Bronchial epithelial cell (primary cell): ENCODE results near the gene MEIS1. TPM values are rescaled to one million over a fixed set of nuclear protein-coding genes. Genes with fewer than 3 reads are reported as not detected.

Experiments
- DNase-seq: peaks from one replicate; pipeline ENCODE4 v3.0.0-alpha.2; 2010; ENCODE audit warnings: low read depth
- FAIRE-seq: peaks from 2 replicates; lab custom pipeline; 2011; peaks lifted over from hg19 to GRCh38; lab: Jason Lieb, UNC
- H3K27me3 ChIP-seq: 2 replicates; pipeline ENCODE4 v1.5.1; 2011; ENCODE audit warnings: low read length; ENCODE audit not compliant: control insufficient read depth, insufficient read depth
- H3K36me3 ChIP-seq: 2 replicates; pipeline ENCODE4 v1.5.1; 2011; ENCODE audit warnings: low read length; ENCODE audit not compliant: control insufficient read depth, insufficient read depth
- H3K4me3 ChIP-seq: 2 replicates; pipeline ENCODE4 v1.5.1; 2011; ENCODE audit warnings: mild to moderate bottlenecking, low read depth, low read length, control low read depth
- CTCF ChIP-seq: IDR thresholded peaks from 2 replicates; pipeline ENCODE4 v1.5.1; 2011; ENCODE audit warnings: mild to moderate bottlenecking, moderate library complexity, low read length, control low read depth, inconsistent platforms; ENCODE audit not compliant: insufficient read depth, severe bottlenecking
- total RNA-seq: library from RNA; depleted of rRNA; stranded (reverse); fragments of >200 nt; gene quantifications from 2 replicates; pipeline ENCODE4 v1.2.1, GENCODE V29; 2014

Gene MEIS1
- total RNA-seq, 1 donor from 2014 or later = 28.4 TPM

GRCh38 chr2:66430505-66431273 lies 4.2 kb upstream of the MEIS1 start:
- H3K4me3 ChIP-seq = no peak overlapping the region
- H3K27me3 ChIP-seq = no peaks in the 10 kb centered on the region
- DNase-seq (no peak), FAIRE-seq (no peak)
- H3K36me3 ChIP-seq = no peaks in the 10 kb centered on the region
- TF ChIP-seq CTCF = no peak

- DNase-seq (no peak), FAIRE-seq (no peak)
- TF ChIP-seq CTCF = no peak
- Histone ChIP-seq H3K4me3 (no peak overlapping the region), H3K36me3 (no peaks in the 10 kb centered on the region), H3K27me3 (no peaks in the 10 kb centered on the region)
These were observed 3.7 kb upstream of the MEIS1 start for GRCh38 chr2:66431274-66431642.

- TF ChIP-seq CTCF = no peak
- DNase-seq (no peak), FAIRE-seq (no peak)
- Histone ChIP-seq H3K4me3 (peak overlapping the region; percentile 1), H3K27me3 (no peaks in the 10 kb centered on the region), H3K36me3 (no peaks in the 10 kb centered on the region)
These were observed 2.9 kb upstream of the MEIS1 start for GRCh38 chr2:66431846-66432587.

- Histone ChIP-seq H3K27me3 (no peaks in the 10 kb centered on the region), H3K36me3 (no peaks in the 10 kb centered on the region), H3K4me3 (peak overlapping the region; percentile 86)
- no peak for TF ChIP-seq CTCF
- FAIRE-seq = no peak
- DNase-seq = peak; percentile 88
These were observed 1.9 kb upstream of the MEIS1 start for GRCh38 chr2:66432801-66433694.

GRCh38 chr2:66433695-66433944 lies 1.3 kb upstream of the MEIS1 start:
- FAIRE-seq (no peak), DNase-seq (no peak)
- Histone ChIP-seq H3K27me3 (no peaks in the 10 kb centered on the region), H3K4me3 (peak overlapping the region; percentile 86), H3K36me3 (no peaks in the 10 kb centered on the region)
- no peak for TF ChIP-seq CTCF
